D721Med (cell line): ENCODE results near the gene COL7A1.
"Not testable (repeated sequence)": the region's sequence is repeated elsewhere in the genome, so short reads cannot be mapped to it uniquely, and the experiment has no call there.

ENCODE experiments used
- DNase-seq: peaks from one replicate; pipeline ENCODE4 v3.0.0; 2011; ENCODE audit warnings: low spot score; ENCODE audit not compliant: insufficient read length
- FAIRE-seq: peaks from 2 replicates; lab custom pipeline; 2011; peaks lifted over from hg19 to GRCh38; lab: Jason Lieb, UNC
- TF ChIP-seq, protein P1 (sequence below): IDR thresholded peaks from 2 replicates; pipeline ENCODE4 v1.5.1; 2012; ENCODE audit warnings: mild to moderate bottlenecking, control low read depth; ENCODE audit not compliant: insufficient read depth; ENCODE audit errors: missing control alignments

COL7A1 gene

DNA sequence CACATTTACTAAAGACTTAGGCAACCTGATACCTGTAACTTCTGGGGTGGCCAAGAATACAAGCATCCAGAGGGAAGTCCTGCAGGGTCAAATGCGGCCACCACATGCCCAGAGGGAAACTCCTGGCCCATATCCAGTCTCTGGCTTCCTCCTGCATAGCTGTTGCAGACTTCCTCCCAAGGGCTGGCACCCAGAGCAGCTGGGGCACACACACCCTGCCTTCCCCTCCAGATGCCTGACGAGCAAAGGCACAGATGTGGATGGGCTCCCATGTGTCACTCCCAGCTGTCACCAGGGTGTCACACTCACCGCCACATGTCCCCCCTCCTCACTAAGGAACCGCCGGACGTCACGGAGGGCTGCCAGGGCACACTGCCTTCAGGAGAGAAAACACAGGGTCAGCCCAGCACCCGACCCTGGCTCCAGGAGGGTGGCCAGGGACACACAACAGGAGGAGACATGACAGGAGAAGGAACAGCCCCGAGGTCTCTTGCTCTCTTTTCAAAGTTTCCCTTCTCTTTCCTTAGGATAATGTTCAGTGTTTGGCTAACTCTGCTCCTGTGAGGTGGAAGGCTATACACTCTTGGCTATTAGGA lies 51.8 kb downstream of the COL7A1 start:
- DNase-seq (no peak), FAIRE-seq (no peak)
- TF ChIP-seq, protein P1, sequence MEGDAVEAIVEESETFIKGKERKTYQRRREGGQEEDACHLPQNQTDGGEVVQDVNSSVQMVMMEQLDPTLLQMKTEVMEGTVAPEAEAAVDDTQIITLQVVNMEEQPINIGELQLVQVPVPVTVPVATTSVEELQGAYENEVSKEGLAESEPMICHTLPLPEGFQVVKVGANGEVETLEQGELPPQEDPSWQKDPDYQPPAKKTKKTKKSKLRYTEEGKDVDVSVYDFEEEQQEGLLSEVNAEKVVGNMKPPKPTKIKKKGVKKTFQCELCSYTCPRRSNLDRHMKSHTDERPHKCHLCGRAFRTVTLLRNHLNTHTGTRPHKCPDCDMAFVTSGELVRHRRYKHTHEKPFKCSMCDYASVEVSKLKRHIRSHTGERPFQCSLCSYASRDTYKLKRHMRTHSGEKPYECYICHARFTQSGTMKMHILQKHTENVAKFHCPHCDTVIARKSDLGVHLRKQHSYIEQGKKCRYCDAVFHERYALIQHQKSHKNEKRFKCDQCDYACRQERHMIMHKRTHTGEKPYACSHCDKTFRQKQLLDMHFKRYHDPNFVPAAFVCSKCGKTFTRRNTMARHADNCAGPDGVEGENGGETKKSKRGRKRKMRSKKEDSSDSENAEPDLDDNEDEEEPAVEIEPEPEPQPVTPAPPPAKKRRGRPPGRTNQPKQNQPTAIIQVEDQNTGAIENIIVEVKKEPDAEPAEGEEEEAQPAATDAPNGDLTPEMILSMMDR, result no peak

DNA sequence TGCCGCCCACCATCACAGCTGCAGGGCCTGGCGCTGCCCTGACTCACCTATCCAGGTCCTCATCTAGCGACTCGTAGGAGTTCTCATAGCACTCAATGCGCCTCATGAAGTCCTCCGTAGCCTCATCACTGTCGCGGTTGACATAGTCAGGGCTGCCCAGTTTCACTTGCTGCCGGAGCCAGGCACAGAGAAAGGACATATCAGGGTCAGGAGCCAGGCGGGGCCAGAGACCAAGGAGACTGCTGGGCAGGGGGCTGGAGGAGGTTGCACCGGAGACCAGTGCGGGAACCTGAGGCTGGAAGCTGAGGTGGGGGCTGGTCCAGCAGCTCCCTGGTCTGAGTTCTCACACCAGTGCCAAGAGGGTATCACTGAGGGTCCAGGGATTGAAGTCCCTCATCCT lies 56.7 kb downstream of the COL7A1 start:
- TF ChIP-seq, protein P1, result no peak
- no peak for FAIRE-seq
- DNase-seq, result no peak

DNA sequence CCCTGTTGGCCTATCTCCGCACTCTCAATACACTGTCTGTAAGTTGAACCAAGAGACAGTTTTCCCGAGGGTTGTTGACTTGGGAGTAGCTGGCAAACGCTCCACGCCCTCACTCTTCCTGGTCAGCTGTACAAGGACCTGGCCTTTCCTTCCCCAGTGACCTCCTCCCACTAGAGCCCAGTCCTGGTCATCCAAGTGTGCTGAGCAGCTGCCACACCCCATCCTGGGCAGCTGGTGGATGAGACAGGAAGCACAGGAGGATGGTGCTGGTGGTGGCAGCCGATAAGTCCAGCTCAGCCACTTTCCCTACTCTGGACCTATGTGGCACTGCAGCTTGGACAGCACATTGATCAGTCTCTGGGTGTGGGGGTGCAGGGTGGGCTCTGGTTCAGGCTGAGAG lies 58.3 kb downstream of the COL7A1 start:
- FAIRE-seq (no peak), DNase-seq (no peak)
- TF ChIP-seq, protein P1, result no peak

DNA sequence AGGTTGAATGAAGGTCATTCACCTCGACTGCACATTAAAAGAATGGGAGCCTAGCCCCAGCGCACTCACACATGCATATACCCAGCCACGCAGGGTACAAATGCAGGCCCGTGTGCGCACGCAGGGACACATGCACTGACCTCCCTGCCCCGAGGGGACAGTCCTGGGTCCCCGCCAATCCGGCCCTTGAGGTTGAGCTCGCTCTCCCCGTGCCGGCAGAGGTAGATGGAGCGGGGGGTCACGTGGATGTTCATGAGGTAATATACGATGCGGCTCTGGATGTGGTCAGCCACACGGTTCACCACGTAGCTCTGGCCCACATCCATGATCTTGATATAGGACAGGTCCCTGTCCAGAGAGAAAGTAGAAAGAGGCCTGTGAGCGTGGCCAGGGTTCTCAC lies 59.0 kb downstream of the COL7A1 start:
- DNase-seq, result no peak
- FAIRE-seq, result no peak
- TF ChIP-seq, protein P1, result no peak

DNA sequence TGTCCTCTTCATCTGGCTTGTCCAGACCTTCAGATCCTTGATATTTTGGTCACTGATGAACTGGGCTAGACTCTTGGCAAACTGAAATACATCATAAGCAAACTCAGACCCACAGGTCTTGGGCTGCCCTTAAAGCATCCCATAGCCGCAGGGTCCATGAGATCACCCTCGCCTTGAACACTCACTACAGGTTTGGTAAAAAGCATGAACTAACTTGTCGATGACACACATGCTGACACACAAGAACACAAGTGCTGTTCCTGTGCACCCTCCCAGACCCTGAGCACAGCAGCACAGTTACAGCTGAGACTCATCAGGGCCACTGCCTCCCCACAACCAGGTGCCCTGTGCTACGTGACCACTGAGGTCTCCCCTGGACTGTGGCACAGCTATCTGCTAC lies 59.6 kb downstream of the COL7A1 start:
- FAIRE-seq (no peak), DNase-seq (no peak)
- TF ChIP-seq, protein P1, result no peak

DNA sequence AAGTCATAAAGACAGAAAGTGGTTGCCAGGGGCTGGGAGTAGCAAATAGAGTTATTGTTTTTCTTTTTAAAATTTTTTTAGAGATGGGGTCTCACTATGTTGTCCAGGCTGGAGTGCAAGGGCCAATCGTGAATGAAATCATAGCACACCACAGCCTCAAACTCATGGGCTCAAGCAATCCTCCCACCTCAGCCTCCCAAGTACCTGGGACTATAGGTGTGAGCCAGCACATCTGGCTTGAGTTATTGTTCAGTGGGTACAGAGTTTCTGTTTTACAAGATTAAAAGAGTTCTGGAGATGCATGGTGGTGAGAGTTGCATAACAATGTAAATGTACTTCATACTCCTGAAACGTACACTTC lies 62.2 kb downstream of the COL7A1 start:
- TF ChIP-seq, protein P1, result no peak
- FAIRE-seq (no peak), DNase-seq (no peak)

DNA sequence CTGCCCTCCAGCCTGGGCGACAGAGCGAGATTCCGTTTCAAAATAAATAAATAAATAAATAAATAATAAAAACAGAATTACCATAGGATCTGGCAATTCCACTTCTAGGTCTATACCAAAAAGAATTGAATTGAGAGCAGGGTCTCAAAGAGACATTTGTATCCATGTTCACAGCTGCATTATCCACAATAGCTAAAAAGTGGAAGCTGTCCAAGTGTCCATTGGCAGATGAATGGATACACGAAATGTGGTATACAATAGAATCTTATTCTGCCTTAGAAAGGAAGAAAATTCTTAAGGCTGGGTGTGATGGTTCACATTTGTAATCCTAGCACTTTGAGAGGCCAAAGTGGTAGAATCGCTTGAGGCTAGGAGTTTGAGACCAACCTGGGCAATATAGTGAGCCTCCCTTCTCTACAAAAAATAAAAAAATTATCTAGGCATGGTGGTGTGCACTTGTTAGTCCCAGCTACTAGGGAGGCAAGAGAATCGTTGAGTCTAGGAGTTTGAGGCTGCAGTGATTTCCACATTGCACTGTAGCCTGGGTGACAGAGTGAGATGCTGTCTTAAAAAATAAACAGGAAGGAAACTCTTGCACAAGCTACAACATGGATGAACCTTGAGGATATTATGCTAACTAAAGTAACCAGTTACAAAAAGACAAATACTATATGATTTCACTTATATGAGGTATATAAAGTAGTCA lies 62.7 kb downstream of the COL7A1 start:
- TF ChIP-seq, protein P1, result no peak
- DNase-seq, result no peak
- FAIRE-seq, result no peak

DNA sequence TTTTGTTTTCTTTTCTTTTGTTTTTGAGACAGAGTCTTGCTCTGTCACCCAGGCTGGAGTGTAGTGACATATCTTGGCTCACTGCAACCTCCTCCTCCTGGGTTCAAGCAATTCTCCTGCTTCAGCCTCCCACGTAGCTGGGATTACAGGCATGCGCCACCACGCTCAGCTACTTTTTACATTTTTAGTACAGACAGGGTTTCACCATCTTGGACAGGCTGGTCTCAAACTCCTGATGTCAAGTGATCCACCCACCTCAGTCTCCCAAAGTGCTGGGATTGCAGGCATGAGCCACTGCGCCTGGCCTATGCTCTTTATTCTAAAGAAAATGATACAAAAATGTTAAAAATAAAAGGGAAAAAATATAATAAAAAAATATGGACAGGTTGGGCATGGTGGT lies 64.4 kb downstream of the COL7A1 start:
- FAIRE-seq, result not testable (repeated sequence)

More for the DNA sequence above, 64.4 kb downstream of the COL7A1 start:
- DNase-seq, result not testable (repeated sequence)
